Islet of Langerhans (tissue), 1 donor: Measurements from ENCODE around the gene SSX7.
"Not testable (repeated sequence)": the region's sequence is repeated elsewhere in the genome, so short reads cannot be mapped to it uniquely, and the experiment has no call there.

Source experiments
- FAIRE-seq: peaks from one replicate; lab custom pipeline; 2011; peaks lifted over from hg19 to GRCh38; lab: Jason Lieb, UNC

The SSX7 gene

GRCh38 chrX:52654800-52655199, at the start of gene SSX7:
Gene SSX7, minus strand, starts transcription at chrX:52654900. Its CDS starts 1,428 bp downstream, at chrX:52653472.
- FAIRE-seq = not testable (repeated sequence)

GRCh38 chrX:52692034-52692433, 37.3 kb upstream of the SSX7 start:
- not testable (repeated sequence) for FAIRE-seq

- not testable (repeated sequence) for FAIRE-seq
Observed at GRCh38 chrX:52662218-52662617, 7.5 kb upstream of the SSX7 start.

- FAIRE-seq = not testable (repeated sequence)
Observed at GRCh38 chrX:52655475-52655874, 775 bp upstream of the SSX7 start.

GRCh38 chrX:52650676-52651075, 4.0 kb downstream of the SSX7 start:
- not testable (repeated sequence) for FAIRE-seq

- FAIRE-seq = not testable (repeated sequence)
Observed at GRCh38 chrX:52648956-52649355, 5.7 kb downstream of the SSX7 start.

GRCh38 chrX:52628483-52628882, 26.2 kb downstream of the SSX7 start:
- not testable (repeated sequence) for FAIRE-seq

- FAIRE-seq = not testable (repeated sequence)
Observed at GRCh38 chrX:52620661-52621060, 34.0 kb downstream of the SSX7 start.

GRCh38 chrX:52608961-52609360, 45.7 kb downstream of the SSX7 start:
- FAIRE-seq = no peak

- FAIRE-seq = not testable (repeated sequence)
Observed at GRCh38 chrX:52603151-52603550, 51.5 kb downstream of the SSX7 start.

- no peak for FAIRE-seq
Observed at GRCh38 chrX:52598886-52599285, 55.8 kb downstream of the SSX7 start.

- FAIRE-seq = no peak
Observed at GRCh38 chrX:52594658-52595057, 60.0 kb downstream of the SSX7 start.
